Hypothalamus (tissue), 51 donors: ENCODE results near the gene ATP11B.
"Not testable (repeated sequence)": the region's sequence is repeated elsewhere in the genome, so short reads cannot be mapped to it uniquely, and the experiment has no call there.

Experiments used
- DNase-seq, 51 donors: peaks; one replicate each; lab custom pipeline; 2025; lab: John Stamatoyannopoulos, UW

Gene ATP11B

DNA sequence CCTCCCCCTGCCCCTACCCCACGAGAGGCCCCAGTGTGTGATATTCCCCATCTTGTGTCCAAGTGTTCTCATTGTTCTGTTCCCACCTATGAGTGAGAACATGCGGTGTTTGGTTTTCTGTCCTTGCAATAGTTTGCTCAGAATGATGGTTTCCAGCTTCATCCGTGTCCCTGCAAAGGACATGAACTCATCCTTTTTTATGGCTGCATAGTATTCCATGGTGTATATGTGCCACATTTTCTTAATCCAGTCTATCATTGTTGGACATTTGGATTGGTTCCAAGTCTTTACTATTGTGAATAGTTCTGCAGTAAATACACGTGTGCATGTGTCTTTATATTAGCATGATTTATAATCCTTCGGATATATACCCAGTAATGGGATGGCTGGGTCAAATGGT is 29.0 kb downstream of the ATP11B start:
- DNase-seq: not testable (repeated sequence)

DNA sequence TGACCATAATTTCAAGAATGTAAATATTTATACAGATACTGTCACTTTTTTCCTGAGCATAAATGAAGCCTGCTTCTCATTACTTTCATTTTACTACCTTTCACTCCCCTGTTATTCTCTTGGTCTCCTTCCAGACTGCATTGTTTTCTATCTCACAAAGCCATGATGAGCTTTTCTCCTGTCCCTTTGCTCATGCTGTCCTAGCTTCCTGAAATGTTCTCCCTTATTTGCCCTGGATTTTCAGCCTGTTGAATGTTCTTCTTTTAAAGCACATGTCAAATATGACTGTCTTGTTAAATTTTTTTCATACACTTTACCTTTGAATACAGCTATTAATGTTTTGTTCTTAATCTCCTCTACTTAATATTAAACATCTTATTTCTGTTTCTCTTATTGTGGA is 31.7 kb downstream of the ATP11B start:
- no peak for DNase-seq

DNA sequence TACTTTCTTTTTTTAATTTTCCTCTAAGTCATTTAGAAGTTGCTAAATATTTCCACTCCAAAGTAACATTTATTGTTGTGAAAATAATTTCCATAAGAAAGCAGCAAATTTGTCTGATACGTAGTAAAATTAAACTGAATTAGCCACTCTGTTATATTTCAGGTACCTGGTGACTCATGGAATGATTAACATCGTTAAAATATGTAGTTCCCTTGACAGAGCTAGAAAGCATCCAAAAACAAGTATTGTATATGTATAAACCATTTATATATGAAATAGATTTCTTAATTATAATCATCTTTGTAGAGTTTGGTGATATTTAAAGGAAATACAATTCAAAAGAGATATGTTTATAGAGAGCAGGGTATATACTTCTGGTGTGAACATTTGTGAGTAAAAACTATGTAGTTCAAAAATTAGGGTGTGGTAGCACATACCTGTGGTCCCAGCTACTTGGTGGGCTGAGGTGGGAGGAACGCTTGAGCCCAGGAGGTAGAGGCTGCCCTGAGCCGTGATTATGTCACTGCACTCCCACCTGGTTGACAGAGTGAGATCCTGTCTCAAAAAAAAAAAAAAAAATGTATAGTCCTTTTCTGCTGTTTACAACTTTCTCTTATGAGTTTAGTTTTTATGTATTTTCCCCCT is 36.6 kb downstream of the ATP11B start:
- no peak for DNase-seq

DNA sequence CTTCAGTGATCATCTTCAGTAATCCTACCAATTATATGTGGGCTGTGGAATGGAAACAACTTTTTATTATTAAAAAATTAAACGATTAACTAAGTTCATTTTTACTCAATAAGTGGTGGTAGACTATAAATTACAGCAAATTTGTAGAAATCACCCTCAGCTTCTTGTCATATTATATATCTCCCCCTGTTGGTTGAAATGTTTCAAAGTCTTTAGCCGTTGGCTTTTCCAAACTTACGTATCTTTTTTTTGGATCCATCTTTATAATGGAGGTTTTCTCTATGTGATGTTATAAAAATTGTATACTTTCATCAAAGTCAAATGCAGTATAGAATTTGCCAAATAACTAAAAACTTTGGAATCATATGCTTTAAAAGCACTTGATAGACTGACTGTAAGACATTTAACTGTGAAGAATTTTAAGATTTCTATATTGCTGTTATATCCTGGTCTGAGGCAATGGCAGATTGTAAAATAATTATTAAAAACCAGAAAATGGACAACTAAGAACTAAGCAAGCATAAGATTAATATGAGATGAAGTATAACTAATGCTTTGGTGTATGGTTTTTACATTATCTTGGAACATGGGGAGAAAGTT is 44.7 kb downstream of the ATP11B start:
- DNase-seq: no peak

DNA sequence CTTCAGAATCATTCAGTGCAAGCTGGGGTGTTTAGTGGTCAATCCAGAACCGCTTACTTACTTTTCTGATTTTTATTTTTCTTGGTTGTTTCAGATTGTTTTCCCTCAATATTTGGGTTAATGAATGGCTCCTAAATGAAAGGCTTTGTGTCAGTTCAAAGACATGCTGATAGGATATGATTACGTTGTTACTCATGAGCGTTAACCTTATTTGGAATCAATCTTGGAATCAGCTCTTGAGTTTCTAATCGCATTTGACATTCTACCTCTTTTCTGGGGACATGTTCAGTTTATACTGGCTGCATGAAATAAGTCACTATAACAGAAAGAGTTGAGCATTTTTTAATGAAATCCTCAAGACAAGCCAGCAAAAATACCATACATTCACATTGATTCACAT is 50.2 kb downstream of the ATP11B start:
- no peak for DNase-seq

DNA sequence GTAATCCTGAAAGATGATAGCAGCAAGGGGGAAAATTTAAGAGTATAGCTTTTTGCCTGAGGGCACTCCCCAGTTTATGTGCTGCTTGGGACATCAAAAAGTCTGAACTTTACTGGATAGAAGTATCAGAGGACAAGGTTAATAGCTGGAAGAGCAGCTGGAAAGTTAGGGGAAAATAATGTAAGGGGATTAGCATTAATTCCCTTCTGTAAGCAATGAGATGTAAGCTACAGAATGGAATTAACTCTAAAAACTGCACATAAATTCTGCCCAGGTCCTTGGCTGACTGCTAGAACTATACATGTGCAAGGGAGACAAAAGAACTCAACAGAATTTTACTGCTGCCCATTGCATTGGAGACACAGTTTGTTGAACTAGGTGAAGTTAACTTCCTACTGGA is 55.6 kb downstream of the ATP11B start:
- no peak for DNase-seq

DNA sequence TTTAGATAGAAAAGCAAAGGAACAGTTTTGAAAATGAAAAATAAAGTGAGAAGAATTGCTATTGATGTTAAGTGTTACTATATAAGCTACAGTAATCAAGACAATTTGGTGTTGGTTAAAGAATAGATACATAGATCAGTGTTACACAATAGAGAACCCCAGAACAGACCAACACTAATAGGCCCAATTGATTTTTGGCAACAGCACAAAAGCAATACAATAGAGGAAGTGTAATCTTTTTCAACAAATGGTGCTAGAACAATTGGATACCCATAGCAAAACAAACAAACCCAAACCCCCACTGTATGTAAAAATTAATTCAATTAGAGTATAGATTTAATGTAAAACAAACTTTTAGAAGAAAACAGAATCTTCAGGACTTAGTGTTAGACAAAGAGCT is 61.8 kb downstream of the ATP11B start:
- DNase-seq: peak in 1 of 51 donors; percentile 15

DNA sequence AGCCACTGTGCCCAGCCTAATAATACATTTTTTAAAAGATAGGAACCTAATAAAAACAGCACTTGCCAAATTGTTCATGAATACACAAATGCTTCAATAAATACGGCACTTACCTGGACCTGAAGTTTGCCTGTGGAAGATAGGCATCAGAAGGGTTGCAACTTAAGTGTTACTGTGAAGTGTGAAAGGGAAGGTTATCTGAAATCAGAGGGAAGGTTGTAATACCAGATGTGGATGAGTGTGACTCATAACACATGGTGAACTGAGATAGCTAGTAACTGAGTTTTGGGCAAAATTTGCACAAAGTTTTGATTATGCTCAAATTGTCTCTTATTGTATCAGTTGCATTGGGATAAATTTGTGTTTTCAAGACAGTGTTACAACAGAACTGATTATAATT is 68.0 kb downstream of the ATP11B start:
- DNase-seq: no peak

DNA sequence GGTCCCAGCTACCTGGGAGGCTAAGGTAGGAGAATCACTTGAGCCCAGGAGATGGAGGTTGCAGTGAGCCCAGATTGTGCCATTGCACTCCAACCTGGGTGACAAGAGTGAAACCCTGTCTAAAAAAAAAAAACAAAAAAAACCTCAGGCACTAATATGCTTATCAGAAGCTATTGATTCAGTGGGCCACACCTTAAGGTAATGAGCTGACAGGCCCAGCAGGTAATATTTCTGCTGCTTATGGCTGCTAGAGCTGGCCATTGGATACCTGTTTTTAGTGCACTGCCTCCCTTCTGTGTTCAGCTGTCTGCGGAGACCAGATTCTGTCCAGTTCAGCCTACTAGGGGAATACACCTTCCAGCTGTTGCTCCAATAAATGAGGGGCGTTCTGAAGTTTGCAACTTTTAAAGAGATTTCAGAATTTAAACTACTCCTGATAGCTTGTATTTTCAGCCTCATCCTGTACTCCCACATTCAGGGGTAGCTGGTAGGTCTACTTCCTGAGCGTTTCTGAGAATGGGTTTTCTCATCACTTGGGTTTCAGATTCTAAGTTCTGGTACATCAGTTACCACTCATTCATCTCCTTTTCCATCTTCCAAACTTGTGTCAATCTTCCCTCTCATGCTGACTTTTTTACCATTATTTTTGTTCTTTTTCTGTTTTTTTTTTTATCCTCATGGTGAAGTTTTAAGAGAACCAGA is 69.0 kb downstream of the ATP11B start:
- DNase-seq: no peak

DNA sequence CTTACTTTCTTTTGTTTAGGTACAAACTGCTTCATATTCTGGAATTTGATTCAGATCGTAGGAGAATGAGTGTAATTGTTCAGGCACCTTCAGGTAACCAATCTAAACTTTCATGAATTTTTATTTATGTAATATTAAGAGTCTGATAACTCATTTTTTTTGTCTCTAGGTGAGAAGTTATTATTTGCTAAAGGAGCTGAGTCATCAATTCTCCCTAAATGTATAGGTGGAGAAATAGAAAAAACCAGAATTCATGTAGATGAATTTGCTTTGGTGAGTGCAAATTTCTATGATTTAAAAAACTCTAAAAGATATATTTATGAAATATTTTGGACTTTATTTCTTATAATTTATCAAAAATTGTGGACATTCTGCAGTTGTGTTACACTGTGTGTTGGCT is 75.8 kb downstream of the ATP11B start:
- no peak for DNase-seq

DNA sequence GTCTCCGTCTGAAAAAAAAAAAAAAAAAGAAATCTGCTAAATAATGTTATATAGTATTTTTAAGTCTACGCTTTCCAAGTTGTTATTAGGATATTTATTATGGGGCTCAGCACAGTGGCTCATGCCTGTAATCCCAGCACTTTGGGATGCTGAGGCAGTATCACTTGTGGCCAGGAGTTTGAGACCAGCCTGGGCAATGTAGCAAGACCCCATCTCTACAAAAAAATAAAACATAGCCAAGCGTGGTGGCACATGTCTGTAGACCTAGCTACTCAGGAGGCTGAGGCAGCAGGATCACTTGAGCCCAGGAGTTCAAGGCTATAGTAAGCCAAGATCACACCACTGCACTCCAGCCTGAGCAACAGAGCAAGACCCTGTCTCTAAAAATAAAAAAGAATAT is 77.6 kb downstream of the ATP11B start:
- not testable (repeated sequence) for DNase-seq

DNA sequence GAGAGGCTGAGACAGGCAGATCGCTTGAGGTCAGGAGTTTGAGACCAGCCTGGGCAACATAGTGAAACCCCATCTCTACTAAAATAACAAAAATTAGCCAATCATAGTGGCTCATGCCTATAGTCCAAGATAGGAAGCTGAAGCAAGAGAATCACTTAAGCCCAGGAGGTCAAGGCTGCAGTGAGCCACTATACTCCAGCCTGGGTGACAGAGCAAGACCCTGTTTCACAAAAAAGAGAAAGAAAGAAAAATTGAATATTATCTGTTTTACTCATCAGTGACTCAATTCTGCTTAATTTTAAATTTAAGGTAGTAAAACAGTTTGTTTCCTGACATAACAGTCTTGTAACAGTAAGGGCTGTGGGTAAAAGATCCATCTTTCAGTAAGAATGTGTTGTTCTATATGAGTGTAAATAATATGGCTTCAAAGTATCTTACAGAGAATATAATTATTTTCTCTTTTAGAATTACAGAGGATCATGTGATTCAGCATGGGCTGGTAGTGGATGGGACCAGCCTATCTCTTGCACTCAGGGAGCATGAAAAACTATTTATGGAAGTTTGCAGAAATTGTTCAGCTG is 85.8 kb downstream of the ATP11B start:
- no peak for DNase-seq

DNA sequence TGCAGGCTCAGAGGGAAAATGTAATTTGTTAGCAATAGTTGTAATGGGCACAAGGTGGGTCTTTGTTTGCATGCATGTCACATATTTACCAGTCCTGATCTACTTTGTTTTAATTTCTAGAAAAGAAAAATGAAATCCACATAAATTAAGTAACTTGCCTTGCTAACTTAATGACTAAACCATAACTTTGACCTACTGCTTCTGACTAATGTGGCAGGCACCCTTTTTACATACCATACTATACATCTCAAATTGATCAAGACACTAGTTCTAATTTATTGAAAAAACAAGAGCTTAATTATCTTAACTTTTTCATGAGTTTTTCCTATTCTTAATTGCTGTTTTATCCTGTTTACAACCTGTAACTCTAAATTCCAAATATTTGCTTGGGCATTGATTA is 93.2 kb downstream of the ATP11B start:
- no peak for DNase-seq

DNA sequence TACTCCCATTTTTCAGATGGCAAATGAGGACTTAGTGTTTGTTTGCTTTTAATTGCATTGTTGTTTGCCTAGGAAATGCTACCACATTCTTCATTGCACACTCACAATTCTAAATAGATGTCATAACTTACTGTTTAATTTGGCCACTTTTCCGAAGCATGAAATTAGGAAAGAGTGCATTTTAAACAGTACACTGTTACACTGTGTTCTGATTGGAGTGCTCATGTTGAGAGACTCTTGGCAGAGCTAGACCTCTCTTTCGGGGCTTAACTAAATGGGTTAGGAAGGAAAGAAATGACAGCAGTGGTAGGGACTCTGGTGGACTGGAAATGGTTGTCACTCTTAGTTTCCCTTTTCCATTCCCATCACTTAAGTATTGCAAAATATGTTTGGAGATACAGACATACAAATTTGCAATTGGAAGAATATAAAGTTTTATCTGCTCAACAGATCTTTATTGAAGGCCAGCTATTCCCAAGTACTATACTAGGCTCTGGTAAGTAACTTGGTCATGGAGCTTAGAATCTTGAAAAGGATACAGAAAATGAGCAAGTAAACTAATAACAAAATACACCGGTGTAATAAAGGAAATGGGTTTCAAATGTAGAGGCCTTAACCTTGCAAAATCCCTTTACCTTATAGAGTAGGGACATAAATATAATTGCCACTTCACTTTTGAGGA is 96.8 kb downstream of the ATP11B start:
- DNase-seq: no peak

DNA sequence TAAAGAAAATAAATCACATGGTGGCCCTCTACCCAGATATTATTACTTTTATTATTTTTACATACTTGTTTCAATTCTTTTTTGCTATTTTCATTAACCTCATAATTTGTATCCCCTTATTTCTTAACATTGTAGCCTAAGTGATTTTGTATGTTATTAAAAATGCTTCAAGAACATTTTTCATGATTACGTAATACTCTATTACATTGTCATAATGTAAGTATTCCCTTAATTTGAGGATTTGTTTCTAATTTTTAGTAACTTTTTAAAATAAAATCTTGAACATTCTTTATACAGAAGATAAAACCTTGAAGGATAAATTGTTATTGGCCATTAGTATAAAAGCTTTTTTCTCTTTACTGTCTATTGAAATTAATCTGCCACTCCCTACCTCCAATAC is 98.1 kb downstream of the ATP11B start:
- no peak for DNase-seq

DNA sequence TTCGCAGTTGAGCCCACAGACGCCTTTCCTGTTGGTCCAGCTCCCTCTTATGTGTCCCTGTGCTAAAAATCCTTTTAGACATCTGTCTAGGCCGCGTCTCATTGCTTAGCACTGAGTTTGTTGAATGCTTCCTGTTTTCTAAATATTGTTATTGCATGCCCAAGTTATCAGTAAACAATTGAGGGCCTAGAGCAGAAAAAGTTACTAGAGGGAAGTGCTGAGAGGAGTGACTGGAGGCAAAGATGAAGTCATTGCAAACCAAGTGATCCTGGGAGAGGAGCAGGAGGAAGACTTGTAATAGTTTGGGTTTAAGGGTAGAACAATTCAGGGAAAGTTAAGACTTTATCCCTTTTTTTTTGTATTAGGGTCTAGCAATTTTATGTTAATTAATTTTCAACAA is 98.9 kb downstream of the ATP11B start:
- no peak for DNase-seq

DNA sequence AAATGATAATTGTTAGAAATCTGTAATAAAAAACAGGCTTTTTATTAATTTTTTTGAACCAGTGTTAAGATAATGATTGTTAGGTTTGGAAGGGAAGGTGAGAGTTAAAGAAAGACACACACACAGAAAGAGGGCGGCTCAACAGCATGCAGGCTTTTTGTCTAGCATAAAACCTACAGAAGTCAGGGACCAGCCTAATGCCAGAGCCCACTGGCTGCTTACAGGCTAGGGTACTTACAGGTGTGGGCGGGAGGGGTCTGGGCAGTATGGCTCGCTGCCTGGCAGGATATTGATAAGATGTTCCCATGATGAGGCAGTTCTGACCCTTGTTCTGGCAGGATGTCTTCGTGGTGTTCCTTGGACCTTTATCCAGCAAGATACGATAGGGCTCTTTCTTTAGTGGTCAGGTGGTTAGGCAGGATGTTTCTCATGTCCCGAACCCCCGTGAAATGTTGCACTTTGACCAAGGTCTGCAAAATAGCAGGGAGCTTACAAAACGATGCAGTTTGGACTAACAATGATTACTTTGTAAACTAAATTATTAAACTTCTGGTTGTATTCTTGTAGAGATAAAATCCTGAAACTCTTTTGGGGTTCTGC is 102.3 kb downstream of the ATP11B start:
- DNase-seq: no peak

DNA sequence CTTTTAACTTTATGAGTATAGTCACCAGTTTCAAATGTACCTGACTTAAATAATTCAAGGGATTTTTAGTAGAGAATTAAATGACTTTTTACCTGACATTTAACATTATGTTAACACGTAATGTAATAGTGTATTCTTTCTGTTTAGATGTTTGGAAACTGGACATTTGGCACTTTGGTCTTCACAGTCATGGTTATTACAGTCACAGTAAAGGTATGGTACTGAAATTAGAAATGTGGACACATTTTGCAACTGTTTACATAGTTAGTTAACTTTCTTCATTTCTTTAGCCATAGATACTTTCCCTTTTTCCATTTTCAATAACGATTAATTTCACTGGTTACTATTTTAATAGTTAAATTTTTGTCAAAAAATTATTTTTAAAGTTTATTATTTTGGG is 103.2 kb downstream of the ATP11B start:
- no peak for DNase-seq

DNA sequence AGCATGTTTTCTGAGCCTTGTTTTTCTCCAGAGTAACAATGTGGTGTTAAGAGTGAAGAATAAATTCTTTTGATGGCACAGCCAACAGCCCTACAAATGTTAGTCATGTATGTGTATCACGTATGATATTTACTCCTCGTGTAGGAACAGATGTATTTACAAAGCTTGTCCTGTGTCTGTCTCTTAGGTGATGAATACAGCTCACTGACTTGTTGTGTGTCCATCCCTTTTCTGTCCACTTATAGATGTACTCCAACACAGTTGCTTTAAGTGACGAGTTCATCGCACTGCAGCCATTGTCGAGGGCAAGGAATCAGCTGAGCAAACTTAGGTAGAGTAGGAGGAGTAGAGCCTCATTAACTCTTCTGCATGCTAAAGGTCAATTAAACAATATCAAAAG is 108.9 kb downstream of the ATP11B start:
- no peak for DNase-seq

DNA sequence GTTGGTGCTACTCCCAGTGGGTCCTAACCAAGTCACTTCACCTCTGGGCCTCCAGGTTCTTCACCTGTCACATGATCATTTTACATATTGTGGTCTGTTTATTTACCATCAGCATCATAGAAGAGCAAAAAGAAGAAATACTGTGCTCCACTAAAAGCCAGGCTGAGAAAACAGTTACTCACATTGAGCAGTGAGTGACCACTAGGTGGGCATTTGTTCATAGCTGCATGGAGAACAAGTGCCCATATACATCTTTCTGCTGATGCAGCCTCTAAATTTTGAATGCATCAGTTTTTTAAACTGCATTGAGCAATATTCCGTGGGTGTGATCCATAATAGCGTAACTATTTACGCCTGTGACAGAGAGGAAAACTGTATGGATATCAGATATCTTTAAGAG is 110.9 kb downstream of the ATP11B start:
- peak in 1 of 51 donors; percentile 5 for DNase-seq

DNA sequence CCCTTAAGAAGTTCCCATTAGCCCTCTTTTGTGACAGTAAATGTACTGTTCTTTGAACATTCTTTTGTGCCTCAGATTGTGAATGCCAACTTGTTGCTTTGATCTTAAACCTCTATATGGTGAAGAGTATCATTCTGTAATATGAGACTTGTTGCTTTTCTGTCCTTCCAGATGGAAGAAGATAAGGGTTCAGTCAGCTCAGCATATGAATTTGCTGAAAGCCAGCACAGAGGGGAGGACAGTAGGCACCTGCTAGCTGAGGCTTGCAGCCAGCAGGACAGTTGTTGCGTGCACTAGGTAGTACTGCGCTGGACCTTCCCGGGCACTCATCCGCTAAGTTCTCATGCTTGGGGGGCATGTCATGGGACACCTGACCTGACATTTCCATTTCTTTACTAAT is 112.3 kb downstream of the ATP11B start:
- DNase-seq: no peak
